Left lobe of liver (tissue), 2 donors: ENCODE results near the gene L1CAM. TPM values are rescaled to one million over a fixed set of nuclear protein-coding genes. Genes with fewer than 3 reads are reported as not detected.

Experiments
- ATAC-seq: fragments of 200-7000 bp; cut with Tn5 transposase; one replicate; pipeline ENCODE4 v1.9.1; 2020; ENCODE audit warnings: mild to moderate bottlenecking, moderate library complexity
- DNase-seq: peaks from one replicate; pipeline ENCODE4 v3.0.0-alpha.2; 2020; ENCODE audit warnings: low spot score
- total RNA-seq: library from RNA; stranded (reverse); gene quantifications from one replicate; pipeline ENCODE4 v1.2.1, GENCODE V29; 2021
- donor health status: DM: no; HTN: no; CAD: no; lungs with moderate emphysema.
- donor health status: DM: no; HTN: yes; CAD: no.

Gene L1CAM
- total RNA-seq, 1 donor from 2014 or later, result 0.88 TPM

DNA sequence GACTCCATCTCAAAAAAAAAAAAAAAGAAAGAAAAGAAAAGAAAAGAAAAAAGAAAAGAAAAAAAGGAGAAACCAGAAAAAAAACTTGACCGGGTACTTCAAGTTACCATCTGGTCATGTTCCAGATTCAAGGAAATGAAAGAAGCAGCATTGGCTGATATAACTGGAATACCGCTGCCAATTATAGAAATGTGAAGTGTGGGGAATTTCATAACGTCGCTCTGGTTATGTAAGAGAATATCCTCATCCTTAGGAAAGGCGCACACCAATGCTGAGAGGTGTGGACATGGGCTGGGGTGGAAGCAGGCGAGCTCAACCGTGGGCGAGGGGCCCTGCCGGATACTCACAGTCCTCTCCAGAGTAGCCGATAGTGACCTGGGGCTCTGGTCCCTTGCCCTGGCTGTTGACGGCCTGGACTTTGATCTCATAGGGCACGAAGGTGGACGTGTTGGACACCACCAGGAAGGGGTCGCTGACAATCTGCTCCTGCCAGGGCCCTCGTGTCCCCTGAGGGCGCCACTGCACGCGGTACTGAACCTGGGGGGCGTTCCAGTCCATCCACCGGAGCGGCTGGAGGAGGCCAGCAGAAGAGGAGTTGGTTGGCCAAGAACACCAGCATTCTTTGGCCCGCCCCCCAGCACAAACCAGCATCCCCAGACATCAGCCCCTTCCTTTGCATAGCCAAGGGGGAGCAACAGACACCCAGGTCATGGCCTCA lies 19.5 kb downstream of the L1CAM start:
- ATAC-seq, result no peak
- no peak for DNase-seq

DNA sequence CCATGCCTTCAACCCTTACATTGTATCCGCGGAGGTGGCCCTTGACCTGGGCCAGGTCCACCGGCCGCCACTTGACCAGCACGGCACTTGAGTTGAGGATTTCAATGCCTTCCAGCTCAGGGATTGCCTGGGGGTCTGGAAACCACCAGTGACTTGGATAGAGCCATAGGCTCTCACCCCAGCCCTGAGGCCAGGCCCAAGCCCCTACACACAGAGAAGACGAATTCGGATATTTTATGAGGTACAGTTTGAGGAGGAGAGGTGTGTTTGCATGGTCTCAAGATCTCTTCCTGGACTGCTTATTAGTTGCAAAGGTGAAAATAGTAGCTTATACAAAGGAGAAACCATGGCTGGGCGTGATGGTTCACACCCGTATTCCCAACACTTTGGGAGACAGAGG lies 20.3 kb downstream of the L1CAM start:
- no peak for ATAC-seq
- no peak for DNase-seq

DNA sequence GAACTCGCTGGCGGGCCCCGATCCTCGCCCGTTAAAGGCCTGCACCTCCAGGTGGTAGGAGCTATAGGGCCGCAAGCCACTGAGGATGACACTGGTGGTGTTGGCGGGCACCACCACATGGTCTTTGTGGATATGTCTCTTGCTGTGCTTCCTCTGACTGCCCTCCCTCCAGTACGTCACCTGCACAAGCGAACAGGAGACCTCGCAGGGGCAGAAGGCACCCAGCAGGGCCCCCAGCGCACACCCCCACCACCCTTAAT lies 20.7 kb downstream of the L1CAM start:
- no peak for ATAC-seq
- no peak for DNase-seq

DNA sequence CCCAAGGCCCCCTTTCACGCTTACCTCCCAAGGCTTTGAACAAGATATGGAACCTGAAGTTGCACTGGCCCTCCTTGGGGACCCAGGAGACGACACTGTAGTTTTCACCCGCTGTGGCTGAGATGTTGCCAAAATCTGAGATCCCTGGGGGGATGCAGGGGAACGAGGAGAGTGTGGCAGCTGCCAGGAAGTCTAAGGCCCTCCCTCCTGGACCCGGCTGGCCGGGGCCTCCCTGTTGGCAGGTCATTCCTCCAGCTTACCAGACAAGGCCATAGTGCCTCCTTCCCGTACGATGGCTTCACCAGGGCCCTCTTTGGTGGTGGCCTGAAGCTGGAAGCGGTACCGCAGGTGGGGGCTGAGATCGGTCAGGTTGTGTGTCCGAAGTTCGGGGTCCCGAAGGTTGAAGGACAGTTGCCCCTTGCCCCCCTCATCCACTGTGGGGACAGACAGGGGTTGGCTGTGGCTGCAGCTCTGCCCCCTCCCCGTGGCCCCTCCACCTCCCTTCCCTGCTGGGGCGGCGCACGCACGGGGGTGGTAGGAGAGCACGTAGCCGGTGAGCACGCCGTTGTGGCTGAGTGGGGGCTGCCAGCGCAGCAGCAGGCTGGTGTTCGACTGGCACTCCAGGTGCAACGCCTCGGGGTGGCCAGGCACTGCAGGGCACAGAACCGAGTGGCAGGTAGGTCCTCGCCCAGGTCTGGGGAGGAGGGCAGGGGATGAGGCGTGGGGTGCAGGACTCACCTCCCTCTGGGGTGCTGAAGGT lies 21.2 kb downstream of the L1CAM start:
- DNase-seq, result no peak
- no peak for ATAC-seq

DNA sequence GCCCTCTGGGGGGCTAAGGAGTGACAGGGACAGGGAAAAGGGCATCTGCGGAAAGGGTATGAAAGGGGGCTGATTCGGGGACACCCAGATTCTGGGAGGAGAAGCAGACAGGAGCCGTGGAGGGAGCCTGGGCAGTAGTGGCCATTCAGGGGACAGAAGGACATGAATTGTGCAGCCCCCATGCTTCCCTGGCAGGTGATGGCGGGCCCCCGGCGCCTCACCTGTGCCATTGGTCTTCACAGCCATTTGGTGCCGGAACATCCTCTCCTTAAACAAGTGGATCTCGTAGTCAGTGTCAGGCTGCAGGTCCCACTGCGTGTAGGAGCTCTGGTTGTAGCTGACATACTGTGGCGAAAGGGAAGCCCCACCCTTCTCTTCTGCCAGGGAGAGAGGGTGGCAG lies 21.9 kb downstream of the L1CAM start:
- ATAC-seq (no peak), DNase-seq (no peak)

DNA sequence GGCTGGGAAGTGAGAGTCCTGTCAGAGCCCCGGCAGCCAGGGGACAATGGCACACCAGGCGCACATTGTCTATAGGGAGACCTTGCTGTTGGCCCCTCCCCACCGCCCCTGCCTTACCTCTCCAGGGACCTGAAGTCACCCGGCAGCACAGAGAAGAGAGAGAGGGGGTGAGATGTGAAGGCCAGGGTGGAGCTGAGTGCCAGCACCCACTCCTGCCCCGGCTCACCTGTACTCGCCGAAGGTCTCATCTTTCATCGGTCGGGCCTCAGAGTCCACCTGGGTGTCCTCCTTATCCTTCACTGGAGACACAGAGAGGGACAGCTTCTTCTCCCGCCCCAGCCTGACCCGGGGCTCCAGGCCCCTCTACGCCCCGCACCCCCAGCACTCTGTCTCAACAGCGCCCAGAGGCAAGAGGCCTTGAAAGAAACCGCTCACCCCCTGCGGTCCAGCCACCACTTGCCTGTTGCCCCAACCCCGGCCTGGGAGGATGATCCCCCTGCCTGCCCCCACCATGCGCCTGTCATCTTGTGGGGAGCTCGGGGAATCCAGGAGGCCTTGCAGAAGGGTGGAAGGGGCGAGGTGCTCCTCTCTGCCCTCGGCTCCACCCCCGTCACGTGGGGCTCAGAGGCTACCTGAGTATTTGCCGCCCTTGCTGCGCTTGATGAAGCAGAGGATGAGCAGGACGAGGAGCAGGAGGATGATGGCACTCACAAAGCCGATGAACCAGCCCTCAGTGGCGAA lies 22.6 kb downstream of the L1CAM start:
- no peak for DNase-seq
- ATAC-seq, result no peak

DNA sequence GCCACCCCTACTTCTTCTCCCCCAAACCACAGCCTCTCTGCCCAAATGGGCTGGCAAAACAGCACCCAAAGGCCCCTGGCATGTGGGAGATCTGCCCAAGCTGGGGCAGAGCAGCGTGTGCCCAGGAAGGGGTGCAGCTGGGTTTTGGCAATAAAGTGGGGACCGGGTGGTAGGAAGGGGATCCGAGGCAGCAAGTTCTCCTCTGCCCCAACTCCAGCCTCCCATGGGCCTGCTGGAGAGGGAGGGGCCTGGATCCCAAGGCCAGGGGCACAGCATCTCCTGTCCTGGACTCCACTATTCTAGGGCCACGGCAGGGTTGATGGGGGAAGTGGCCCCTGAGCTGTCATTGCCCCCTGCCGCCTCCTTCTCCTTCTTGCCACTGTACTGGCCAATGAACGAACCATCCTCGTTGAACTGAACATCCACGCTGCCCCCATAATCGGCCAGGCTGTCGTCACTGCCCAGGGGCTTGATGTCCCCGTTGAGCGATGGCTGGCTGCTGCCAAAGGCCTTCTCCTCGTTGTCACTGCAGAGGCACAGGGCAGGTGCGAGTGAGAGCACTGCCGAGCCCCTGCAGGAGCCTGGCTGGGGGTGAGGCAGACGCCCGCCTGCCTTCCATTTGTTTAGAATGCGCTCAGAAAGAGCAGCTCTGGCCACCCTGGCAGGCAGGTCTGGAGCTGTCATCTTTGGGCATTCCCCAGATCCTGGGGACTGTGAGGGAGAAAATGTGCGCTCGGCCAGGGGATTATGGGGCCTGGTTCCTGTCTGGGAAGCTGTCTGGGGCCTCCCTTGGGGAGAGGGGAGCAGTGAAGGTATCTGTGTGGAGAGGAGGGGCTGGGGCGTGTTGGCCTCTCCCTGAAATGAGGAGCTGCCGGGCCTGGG lies 23.4 kb downstream of the L1CAM start:
- ATAC-seq (no peak), DNase-seq (no peak)

DNA sequence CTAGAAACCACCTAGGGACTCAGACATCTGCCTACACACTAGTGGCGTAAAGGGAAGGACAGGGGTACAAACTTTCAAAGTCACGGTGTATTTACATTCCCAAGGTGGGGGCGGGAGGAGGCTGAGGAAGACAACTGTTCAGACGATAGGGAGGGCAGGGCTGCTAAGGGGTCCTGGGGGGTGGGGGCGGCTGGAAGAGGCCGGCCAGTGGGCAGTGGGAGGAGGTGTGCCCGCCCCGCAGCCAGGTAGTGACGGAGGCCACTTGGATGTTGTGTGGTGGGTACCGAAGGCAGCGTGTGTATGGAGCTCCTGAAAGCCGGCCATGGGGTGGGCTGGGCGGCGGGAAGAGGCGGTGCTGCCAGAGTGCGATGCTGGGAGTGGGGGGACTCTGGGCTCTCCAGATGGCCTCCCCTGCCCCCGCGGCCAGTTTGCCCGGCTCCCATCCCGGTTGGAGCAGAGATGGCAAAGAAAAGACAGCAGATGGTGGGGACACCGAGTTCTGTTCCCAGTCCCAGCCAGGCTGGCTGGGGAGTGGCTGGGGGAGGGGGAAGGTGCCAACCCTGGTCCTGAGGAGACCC lies 24.2 kb downstream of the L1CAM start:
- DNase-seq (no peak), ATAC-seq (no peak)

DNA sequence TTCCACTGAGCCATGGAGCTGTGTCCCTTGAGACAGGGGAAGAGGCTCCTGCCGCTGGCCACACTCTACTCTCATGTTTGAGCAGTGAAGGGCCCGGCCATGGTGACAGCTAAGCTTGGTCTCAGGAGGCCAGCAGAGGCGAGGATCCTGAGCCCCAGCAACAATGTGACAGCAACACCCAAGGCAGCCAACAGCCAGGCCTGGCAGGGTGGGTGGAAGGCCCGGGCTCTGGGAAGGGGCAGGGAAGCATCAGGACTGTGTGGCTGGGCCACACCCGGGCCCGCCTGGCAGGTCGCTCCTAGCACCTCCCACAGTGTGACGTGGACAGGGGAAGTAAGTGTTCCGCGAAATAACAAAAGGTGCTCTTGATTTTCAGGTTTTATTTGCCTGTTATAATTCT lies 24.8 kb downstream of the L1CAM start:
- no peak for ATAC-seq
- DNase-seq, result no peak

DNA sequence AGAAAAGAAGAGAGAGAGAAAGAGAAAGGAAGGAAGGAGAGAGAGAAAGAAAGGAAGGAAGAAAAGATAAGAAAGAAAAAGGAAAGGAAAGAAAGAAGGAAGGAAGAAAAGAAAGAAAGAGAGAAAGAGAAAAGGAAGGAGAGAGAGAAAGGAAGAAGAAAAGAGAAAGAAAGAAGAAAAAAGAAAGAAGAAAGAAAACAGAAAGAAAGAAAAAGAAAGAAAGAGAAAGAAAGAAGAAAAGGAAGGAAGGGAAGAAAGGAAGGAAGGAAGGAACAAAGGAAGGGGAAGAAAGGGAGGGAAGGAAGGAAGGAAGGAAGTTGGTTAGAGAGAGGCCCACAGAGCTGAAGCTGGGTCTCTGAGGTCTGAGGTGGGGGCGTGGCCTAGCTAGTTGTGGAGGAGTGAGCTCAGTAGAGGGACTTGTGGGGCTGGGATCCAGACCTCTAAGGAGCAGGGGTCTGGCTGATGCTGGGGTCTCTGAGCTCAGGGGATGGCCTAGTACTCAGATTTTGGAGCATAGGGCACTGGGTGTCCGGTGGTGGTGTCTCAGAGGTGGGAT lies 28.5 kb downstream of the L1CAM start:
- no peak for DNase-seq

DNA sequence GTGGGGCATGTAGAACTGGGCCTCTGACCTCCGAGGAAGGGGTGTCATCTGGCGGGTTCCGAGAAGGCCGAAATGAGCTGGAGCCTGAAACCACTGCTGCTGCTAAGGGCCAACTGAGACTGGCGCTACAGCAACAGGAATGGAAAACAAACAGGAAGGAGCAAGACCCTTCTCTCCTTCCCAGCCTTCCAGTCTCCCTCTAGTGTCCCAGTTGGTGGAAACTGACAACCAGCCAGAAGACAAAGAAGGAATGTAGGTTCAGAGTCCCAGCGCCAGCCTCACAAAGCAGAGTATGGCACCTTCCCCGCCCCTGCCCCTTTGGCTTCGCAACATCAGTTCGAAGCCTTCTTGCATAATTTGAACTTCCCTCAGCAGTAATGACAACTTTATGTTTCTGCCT lies 31.3 kb downstream of the L1CAM start:
- ATAC-seq (no peak), DNase-seq (no peak)

More for the DNA sequence above, 28.5 kb downstream of the L1CAM start:
- no peak for ATAC-seq

DNA sequence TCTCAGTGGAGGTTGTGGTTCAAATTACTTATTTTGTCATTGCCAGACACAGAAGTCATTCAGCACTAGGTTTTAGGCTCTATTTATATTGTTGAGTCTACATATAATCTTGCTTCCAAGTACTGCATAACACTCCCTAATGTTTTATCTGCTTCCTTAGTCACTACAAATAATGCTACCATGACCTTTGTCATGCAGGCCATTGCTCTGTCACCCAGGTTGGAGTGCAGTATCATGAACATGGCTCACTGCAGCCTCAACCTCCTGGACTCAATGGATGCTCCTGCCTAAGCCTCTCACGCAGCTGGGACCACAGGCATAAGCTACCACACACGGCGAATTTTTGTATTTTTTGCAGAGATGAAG lies 32.1 kb downstream of the L1CAM start:
- no peak for DNase-seq
- no peak for ATAC-seq

DNA sequence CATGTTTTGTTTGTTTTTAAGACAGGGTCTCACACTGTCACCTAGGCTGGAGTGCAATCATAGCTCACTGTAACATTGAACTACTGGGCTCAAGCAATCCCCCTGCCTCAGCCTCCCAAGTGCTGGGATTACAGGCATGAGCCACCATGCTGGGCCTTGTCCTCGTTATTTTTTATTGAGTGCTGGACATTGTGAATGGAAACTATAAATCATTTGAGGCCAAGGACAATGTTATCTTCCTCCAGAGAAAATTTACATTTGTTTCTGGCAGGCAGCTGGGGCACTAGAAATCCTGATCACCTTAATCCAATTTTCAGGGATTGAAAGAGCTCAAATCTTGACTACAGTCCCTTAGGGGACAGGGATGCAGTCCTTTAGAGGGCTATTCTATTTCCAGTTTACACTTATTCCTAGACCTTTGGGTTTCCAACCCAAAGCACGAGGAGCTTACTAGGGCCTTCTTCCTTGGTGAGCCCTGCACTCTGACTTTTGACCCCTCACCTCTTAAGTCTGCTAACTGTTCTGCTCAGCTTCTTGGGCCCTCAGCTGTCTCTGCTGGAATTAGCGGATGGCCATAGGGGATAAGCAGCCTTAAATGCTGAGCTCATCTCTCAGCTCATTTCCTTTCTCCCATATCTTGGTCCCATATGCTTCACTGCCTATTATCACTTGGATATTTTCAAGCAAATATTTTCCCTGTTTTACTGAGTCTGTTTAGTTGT lies 32.6 kb downstream of the L1CAM start:
- ATAC-seq, result no peak

DNA sequence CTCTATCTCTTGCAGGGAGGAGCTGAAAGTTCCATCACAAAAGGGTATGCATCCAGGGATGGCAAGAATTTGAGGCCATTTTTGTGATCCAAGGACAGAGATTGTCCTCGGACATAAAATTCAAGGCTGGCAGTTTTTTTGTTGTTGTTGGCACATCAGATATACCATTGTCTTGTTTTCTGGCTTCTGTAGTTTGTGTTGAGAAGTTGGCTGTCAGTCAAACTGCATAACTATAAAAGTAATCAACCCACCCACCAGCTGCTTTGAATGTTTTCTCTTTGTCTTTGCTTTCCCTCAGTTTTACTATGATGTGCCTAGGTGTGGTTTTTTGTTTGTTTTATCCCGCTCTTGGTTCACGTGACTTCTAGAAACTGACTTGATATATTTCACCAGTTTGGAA lies 34.0 kb downstream of the L1CAM start:
- no peak for DNase-seq
- ATAC-seq, result no peak

More for the DNA sequence above, 32.6 kb downstream of the L1CAM start:
- no peak for DNase-seq

DNA sequence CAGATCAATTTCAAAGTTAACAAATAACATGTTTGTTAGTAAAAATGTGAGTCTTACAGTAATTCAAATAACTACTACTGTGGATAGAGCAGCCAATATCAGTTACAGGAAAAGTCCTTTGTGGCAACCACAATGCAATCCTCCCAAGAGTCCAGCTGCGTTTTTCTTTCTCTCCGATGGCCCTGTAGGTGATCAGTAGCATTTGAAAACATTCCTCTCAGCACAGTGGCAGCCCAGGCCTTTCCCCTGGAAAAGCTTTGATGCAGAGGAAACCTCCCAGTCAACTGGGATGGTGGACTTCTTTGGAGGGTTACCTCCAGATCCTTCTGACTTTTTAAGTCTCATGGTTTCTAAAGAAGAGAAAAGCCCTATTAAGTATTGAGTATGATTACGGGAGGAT lies 37.6 kb downstream of the L1CAM start:
- no peak for ATAC-seq
- DNase-seq, result no peak

DNA sequence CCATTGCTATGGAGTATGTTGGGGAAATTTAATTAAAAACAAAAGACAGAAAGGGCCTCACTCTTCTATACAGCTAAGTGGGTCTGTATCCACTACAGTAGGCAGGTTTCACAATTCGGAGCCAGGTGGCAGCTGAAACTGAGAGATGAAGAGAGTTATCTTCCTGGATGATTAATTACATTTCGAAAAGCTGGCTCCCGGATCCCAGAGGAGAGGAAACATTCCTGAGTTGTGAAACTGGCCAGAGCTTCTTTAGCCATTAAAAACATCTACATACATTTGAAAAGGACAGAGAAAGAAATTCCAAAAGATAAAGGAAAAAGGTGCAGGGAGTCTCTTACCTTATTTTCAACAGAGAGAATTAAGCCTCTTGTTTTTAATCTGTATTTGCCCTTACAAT lies 40.1 kb downstream of the L1CAM start:
- no peak for DNase-seq
- ATAC-seq, result no peak

DNA sequence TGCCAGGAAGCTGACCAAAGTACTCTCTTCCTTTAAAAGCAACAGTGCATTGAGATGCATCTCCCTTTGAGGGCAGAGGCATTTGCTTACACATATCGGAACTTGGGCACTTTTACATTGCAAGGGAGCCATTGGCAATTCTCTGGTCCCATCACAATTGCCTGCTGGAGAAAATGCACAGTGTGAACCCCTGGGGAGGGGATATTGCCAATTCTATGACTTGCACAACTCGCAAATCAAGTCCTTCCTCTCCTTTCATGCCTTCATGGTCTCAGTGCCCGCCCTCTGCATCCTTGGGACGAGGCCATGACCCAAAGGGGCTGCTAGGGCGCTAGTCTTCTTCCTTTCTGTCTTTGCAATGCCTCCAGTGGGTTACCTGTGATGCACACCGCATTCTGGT lies 40.8 kb downstream of the L1CAM start:
- ATAC-seq (no peak), DNase-seq (no peak)

DNA sequence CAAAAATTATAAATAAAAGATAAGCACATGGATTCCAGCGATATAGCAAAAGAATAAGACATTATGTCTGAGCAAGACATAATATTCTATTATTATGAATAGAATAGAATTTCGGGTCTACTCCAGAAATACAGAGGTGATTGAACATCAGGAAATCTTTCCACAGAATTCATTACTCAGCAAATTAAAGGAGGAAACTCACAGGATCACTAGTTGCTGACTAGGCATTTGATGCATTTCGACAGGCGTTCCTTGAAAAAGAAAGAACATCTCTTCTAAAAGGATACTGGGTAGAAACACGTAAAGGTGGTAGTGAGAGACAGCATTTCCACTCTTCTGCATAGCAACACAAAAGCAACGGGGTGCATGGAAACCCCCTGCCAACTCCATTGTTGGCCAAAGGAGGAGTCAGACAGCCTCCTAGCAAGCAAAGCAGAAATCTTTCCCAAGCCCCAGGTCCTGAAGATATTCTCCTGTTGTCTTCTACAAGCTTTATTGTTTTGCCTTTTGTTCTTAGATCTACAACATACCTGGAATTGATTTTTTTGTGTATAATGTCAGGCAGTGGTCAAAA lies 41.4 kb downstream of the L1CAM start:
- DNase-seq (no peak), ATAC-seq (no peak)

DNA sequence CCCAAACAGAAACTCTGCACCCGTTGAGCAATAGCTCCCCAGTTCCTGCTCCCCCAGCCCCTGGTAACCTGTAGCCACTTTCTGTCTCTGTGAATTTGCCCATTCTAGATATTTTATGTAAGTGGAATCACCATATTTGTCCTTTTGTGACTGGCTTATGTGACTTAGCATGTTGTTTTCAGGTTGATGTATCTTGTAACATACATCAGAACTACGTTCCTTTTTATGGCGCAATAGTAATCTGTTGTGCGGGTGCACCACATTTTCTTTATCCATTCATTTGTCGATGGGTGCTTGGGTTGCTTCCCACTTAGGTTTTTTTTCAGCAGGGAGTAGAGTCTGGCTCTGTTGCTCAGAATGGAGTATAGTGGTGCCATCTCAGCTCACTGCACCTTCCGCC lies 49.1 kb downstream of the L1CAM start:
- ATAC-seq (no peak), DNase-seq (no peak)

DNA sequence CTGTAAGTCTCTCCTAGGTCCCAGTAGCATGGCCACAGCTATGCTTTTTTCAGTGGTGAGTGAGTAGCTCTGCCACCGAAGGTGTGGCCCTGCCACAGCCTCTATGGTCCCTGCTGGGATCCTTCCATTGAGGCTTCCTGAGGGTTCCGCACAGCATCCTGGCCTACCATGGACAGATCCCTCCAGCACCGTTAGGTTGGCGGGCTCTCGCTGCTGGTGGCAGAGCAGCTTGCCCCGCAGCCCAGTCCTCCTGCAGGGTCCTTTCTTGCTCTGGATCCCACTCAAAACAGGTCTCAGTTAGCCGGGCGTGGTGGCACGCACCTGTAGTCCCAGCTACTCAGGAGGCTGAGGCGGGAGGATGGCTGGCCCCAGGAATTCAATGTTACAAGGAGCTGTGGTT lies 53.2 kb downstream of the L1CAM start:
- no peak for ATAC-seq

More for the DNA sequence above, 53.2 kb downstream of the L1CAM start:
- DNase-seq, result no peak
